ENCODE measurements around the gene CASP8.

CASP8 gene

GRCh38 chr2:201307876-201308275, 47.5 kb downstream of the CASP8 start:
- H3K4me3 ChIP-seq (ENCODE audit: control insufficient read depth, low read depth, low read length): no peak overlapping the region
- no peak for DNase-seq (ENCODE audit: low read depth)
- TF ChIP-seq, protein P1, sequence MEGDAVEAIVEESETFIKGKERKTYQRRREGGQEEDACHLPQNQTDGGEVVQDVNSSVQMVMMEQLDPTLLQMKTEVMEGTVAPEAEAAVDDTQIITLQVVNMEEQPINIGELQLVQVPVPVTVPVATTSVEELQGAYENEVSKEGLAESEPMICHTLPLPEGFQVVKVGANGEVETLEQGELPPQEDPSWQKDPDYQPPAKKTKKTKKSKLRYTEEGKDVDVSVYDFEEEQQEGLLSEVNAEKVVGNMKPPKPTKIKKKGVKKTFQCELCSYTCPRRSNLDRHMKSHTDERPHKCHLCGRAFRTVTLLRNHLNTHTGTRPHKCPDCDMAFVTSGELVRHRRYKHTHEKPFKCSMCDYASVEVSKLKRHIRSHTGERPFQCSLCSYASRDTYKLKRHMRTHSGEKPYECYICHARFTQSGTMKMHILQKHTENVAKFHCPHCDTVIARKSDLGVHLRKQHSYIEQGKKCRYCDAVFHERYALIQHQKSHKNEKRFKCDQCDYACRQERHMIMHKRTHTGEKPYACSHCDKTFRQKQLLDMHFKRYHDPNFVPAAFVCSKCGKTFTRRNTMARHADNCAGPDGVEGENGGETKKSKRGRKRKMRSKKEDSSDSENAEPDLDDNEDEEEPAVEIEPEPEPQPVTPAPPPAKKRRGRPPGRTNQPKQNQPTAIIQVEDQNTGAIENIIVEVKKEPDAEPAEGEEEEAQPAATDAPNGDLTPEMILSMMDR (conservative IDR thresholded peaks at IDR 0.05; ENCODE audit: control insufficient read depth, insufficient read depth, low read depth, low read length): no peak

DNA sequence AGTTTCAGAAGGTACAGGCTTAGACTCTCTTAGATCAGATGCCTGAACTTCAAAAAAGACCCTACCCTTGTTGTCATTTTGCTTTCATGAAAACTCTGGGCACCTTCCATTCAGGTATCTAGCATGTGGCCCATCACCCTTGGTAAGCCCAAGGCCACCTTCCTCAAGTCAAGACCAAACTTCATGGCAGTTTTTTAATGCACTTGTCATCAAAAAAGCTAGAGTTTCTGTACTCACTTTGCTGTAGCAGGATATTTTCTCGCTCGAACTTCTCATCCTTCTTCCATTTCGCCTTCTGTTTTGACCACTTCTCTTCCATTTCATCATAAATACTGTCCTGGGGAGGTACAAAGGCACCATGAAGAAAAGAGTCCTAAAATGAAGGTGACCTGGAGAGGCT, 48.6 kb downstream of the CASP8 start:
- no peak for DNase-seq (ENCODE audit: low read depth)
- no peak overlapping the region for H3K4me3 ChIP-seq (ENCODE audit: control insufficient read depth, low read depth, low read length)
- TF ChIP-seq, protein P1 (conservative IDR thresholded peaks at IDR 0.05; ENCODE audit: control insufficient read depth, insufficient read depth, low read depth, low read length): no peak

DNA sequence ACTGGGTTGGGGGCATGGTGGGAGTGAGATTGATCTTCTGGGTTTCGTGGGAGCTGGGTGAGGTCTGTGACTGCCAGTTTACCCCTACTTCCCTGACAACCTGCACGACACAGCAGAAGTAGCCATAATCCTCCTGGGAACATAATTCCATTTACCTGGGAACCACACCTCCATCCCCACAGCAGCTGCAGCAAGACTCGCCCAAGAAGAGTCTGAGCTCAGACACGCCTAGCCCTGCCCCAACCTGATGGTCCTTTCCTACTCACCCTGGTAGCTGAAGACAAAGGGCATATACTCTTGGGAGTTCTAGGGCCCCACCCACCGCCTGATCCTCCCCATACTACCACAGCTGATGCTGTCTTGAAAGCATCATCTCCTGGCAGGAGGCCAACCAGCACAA, 53.0 kb downstream of the CASP8 start:
- H3K4me3 ChIP-seq (ENCODE audit: control insufficient read depth, low read depth, low read length): no peak overlapping the region
- DNase-seq (ENCODE audit: low read depth): no peak
- TF ChIP-seq, protein P1 (conservative IDR thresholded peaks at IDR 0.05; ENCODE audit: control insufficient read depth, insufficient read depth, low read depth, low read length): no peak

DNA sequence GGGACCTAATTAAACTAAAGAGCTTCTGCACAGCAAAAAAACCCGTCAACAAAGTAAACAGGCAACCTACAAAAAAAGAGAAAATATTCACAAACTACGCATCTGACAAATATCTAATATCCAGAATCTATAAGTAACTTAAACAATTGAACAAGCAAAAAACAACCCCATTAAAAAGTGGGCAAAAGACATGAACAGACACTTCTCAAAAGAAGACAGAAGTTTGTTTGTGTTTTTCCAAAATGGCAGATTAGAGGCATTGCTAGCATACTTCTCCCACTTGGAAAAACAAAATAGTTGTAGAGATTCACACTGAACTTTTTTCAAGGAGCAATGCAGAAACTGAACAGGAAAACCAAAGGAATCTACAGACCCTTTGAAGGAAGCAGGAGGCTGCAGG, 59.2 kb downstream of the CASP8 start:
- no peak for DNase-seq (ENCODE audit: low read depth)
- no peak overlapping the region for H3K4me3 ChIP-seq (ENCODE audit: control insufficient read depth, low read depth, low read length)
- TF ChIP-seq, protein P1 (conservative IDR thresholded peaks at IDR 0.05; ENCODE audit: control insufficient read depth, insufficient read depth, low read depth, low read length): no peak

DNA sequence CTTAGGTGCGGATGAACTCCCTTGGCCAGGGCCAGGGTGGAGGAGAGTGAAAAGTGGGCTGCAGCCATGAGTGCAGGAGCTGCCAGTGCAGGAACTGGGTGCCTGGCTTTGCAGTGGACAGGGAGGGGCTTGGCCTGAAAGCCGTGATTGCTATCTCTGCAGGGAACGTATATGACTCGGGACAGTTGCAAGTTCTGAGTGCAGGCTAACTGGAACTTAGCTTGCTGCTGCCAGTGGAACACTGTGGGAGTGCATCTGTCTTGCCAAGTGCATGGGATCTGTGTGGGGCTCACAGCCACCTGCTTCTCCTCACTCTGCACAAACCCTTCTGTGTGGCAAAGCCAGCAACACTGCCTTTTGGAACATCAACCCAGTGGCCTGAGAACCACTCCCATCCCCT, 59.9 kb downstream of the CASP8 start:
- TF ChIP-seq, protein P1 (conservative IDR thresholded peaks at IDR 0.05; ENCODE audit: control insufficient read depth, insufficient read depth, low read depth, low read length): no peak
- DNase-seq (ENCODE audit: low read depth): no peak
- no peak overlapping the region for H3K4me3 ChIP-seq (ENCODE audit: control insufficient read depth, low read depth, low read length)

DNA sequence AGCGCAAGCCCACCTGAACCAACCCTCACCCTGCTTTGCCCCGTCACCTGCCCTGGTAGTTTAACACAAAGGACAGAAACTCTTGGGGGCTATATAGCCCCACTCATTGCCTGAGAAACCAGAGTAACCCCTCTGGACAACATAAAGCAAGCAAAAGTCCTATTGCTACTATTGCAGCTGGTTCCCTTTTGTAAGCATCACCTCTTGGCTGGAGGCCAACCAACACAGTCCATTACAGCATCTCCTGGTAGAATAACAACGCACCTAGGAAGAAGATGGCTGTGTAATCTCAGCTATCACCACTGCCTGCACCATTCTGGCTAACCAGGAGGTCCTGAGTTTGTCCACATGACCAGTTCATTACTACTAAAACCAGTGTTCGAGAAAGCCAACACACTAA, 60.4 kb downstream of the CASP8 start:
- H3K4me3 ChIP-seq (ENCODE audit: control insufficient read depth, low read depth, low read length): no peak overlapping the region
- DNase-seq (ENCODE audit: low read depth): no peak
- TF ChIP-seq, protein P1 (conservative IDR thresholded peaks at IDR 0.05; ENCODE audit: control insufficient read depth, insufficient read depth, low read depth, low read length): no peak

GRCh38 chr2:201322772-201323171, 62.4 kb downstream of the CASP8 start:
- TF ChIP-seq, protein P1 (conservative IDR thresholded peaks at IDR 0.05; ENCODE audit: control insufficient read depth, insufficient read depth, low read depth, low read length): no peak
- DNase-seq (ENCODE audit: low read depth): no peak
- no peak overlapping the region for H3K4me3 ChIP-seq (ENCODE audit: control insufficient read depth, low read depth, low read length)
